Measurements from ENCODE around the gene LYG2. TPM values are rescaled to one million over a fixed set of nuclear protein-coding genes. Genes with fewer than 3 reads are reported as not detected.
"Not testable (repeated sequence)": the region's sequence is repeated elsewhere in the genome, so short reads cannot be mapped to it uniquely, and the experiment has no call there.

Gene LYG2
- total RNA-seq = not detected

DNA sequence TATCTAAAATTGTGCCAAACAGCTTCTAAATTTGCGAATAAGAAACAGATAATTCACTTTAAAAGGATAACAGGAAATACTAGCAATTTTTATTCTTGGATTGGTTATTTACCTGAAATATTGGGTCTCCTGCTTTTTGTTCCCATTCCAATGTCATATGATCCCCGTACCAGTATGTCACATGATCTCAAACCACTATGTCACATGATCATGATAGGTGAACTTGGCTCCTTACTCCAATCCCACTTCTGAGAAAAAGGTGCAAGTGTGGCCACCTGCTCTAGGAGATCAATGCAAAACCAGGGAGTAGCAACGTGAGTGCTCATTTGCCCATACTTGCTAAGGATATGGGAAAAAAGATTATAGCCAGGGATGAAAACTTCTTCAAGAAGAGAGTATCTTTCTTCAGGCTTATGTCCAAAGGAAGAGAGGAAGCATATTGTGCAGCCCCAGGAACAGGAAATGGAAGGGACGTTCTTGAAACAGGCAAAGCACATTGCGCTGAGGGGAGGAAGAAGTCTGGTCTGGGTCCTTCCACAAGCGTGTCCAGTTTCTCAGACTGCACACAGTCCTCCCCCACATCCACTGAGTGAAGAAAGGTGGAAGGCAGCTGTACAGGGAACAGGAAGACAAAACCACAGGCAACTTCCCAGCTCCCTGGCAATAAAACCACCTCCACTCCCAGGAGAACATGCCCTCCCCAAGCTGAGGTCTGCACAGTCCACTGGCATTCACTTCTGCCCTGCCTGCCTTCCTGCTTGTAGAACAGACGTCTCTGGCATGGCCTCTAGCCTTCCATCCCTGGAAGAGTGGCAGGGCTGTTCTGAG is at the start of gene LYG2:
LYG2 (minus strand) TSS at position 176 of the 828 bp plus-strand sequence. CDS start 1,406 bp downstream, outside the sequence.
- H3K36me3 ChIP-seq = no peaks in the 10 kb centered on the region
- H3K4me1 ChIP-seq = no peaks in the 10 kb centered on the region
- no peaks in the 10 kb centered on the region for H3K27me3 ChIP-seq
- H3K4me3 ChIP-seq = no peak within 1 kb of the TSS
- no peak for DNase-seq (ENCODE audit: extremely low spot score in 2 of 2)
- no peak within 1 kb of the TSS for H3K27ac ChIP-seq
- intact Hi-C loops (cut with DNase I) = no loop called here
- H3K9me3 ChIP-seq = no peaks in the 10 kb centered on the region
- TF ChIP-seq CTCF (IDR thresholded peaks at IDR 0.05) (no peak), POLR2A (IDR thresholded peaks at IDR 0.05) (no peak), POLR2AphosphoS5 (IDR thresholded peaks at IDR 0.05; ENCODE audit: insufficient read depth in 1 of 2, low read depth in 1 of 2) (no peak)

DNA sequence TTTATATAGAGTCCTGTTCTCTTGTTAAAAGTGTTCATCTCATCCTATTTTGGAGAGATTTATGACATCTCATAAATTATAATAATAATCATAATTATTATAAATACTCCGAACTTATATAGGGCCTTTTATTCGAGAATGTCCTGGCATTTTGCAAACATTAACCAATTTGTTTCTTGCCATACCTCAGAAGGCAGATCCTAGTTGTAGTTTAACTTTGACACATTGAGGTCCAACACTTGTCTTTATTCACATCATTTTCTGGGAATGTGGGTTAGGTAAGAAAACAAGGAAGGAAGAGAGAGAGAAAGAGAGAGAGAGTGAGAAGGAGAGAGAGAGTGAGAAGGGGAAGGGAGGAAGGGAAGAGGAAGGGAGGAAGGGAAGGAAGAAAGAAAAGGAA is 45.6 kb upstream of the LYG2 start, which contains the start of gene LYG1:
LYG1 (minus strand) TSS at position 101 of the 400 bp plus-strand sequence. CDS start 5,527 bp downstream, outside the sequence.
- H3K9me3 ChIP-seq; DNase-seq (ENCODE audit: extremely low spot score in 2 of 2); H3K4me1 ChIP-seq; H3K36me3 ChIP-seq; H3K27ac ChIP-seq; intact Hi-C loops (cut with DNase I); H3K4me3 ChIP-seq; H3K27me3 ChIP-seq: not testable (repeated sequence)

DNA sequence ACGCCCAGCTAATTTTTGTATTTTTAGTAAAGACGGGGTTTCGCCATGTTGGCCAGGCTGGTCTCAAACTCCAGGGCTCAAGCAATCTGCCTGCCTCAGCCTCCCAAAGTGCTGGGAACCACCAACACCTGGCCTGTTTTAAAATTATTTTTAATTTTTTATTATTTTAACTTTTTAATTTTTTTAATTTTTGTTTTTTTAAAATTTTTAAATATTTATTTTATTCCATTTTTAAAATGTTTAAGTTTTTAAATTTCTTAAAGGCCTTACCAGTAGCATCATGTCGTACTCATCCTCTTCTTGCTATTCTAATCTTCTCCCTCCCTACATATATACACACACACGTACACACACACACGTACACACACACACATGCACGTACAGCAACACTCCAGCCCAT is 44.1 kb upstream of the LYG2 start:
- TF ChIP-seq POLR2A (IDR thresholded peaks at IDR 0.05) = no peak
- no peak for TF ChIP-seq CTCF (IDR thresholded peaks at IDR 0.05)
- no peak for TF ChIP-seq POLR2AphosphoS5 (IDR thresholded peaks at IDR 0.05; ENCODE audit: insufficient read depth in 1 of 2, low read depth in 1 of 2)
- intact Hi-C loops (cut with DNase I) = no loop called here
- H3K9me3 ChIP-seq = no peaks in the 10 kb centered on the region

GRCh38 chr2:99297994-99298393 is 42.5 kb upstream of the LYG2 start:
- H3K27ac ChIP-seq = no peak overlapping the region
- H3K4me1 ChIP-seq = no peaks in the 10 kb centered on the region
- no peaks in the 10 kb centered on the region for H3K9me3 ChIP-seq
- intact Hi-C loops (cut with DNase I) = no loop called here
- TF ChIP-seq CTCF (IDR thresholded peaks at IDR 0.05) (no peak), POLR2A (IDR thresholded peaks at IDR 0.05) (no peak), POLR2AphosphoS5 (IDR thresholded peaks at IDR 0.05; ENCODE audit: insufficient read depth in 1 of 2, low read depth in 1 of 2) (no peak)
- no peak for DNase-seq (ENCODE audit: extremely low spot score in 2 of 2)
- no peaks in the 10 kb centered on the region for H3K36me3 ChIP-seq
- H3K27me3 ChIP-seq = no peaks in the 10 kb centered on the region
- H3K4me3 ChIP-seq = no peak overlapping the region

More for the DNA sequence above, 44.1 kb upstream of the LYG2 start:
- no peaks in the 10 kb centered on the region for H3K4me1 ChIP-seq
- no peak overlapping the region for H3K27ac ChIP-seq
- DNase-seq (ENCODE audit: extremely low spot score in 2 of 2) = no peak
- H3K4me3 ChIP-seq = no peak overlapping the region
- no peaks in the 10 kb centered on the region for H3K36me3 ChIP-seq
- H3K27me3 ChIP-seq = no peaks in the 10 kb centered on the region

DNA sequence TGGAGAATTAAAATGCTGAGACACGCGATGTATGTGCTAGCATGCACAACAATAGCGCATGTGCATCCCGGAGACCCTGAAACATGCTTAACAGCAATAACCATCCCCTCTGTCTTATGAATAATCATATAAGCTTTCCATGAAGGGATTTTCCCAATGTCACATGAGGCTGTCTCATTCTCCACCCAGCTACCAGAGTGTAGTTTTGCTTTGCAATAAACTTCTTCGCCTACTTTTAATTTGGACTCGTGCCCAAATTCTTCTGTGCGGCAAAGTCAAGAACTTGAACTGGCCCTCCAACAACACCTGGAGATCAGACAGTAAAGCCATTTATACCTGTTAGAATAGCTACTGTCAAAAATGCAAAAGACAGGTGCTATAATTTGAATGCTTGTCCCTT is 30.1 kb upstream of the LYG2 start:
- no peak for TF ChIP-seq POLR2A (IDR thresholded peaks at IDR 0.05)
- no peak for TF ChIP-seq POLR2AphosphoS5 (IDR thresholded peaks at IDR 0.05; ENCODE audit: insufficient read depth in 1 of 2, low read depth in 1 of 2)
- TF ChIP-seq CTCF (IDR thresholded peaks at IDR 0.05) = no peak
- Histone ChIP-seq H3K36me3 (no peaks in the 10 kb centered on the region), H3K4me3 (no peak overlapping the region), H3K27ac (no peak overlapping the region), H3K9me3 (no peaks in the 10 kb centered on the region), H3K27me3 (no peaks in the 10 kb centered on the region), H3K4me1 (no peaks in the 10 kb centered on the region)
- no peak for DNase-seq (ENCODE audit: extremely low spot score in 2 of 2)
- intact Hi-C loops (cut with DNase I) = no loop called here

Measured in vagina (tissue), 2 donors.